SKM-1 (cell line): ENCODE data around the gene NAA16.

ENCODE experiments used
- DNase-seq: peaks from one replicate; lab custom pipeline; 2025; ENCODE audit not compliant: unreplicated experiment; lab: John Stamatoyannopoulos, UW

NAA16 gene

DNA sequence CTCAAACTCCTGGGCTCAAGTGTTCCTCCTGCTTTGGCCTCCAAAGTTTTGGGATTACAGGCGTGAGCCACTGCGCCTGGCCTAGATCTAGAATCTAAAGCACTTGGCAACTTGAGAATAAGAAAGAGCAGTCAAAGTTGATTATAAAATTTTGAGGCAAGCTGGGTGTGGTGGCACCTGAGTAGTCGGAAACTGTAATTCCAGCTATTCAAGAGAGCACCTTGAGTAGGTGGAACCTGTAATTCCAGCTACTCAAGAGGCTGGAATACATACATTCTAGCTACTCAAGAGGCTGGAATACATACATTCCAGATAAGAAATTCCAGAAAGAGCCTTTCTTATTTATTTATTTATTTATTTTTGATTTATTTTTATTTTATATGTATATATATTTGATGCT, 8.3 kb upstream of the NAA16 start:
- DNase-seq, result no peak

GRCh38 chr13:41304551-41304950, 6.5 kb upstream of the NAA16 start:
- no peak for DNase-seq

DNA sequence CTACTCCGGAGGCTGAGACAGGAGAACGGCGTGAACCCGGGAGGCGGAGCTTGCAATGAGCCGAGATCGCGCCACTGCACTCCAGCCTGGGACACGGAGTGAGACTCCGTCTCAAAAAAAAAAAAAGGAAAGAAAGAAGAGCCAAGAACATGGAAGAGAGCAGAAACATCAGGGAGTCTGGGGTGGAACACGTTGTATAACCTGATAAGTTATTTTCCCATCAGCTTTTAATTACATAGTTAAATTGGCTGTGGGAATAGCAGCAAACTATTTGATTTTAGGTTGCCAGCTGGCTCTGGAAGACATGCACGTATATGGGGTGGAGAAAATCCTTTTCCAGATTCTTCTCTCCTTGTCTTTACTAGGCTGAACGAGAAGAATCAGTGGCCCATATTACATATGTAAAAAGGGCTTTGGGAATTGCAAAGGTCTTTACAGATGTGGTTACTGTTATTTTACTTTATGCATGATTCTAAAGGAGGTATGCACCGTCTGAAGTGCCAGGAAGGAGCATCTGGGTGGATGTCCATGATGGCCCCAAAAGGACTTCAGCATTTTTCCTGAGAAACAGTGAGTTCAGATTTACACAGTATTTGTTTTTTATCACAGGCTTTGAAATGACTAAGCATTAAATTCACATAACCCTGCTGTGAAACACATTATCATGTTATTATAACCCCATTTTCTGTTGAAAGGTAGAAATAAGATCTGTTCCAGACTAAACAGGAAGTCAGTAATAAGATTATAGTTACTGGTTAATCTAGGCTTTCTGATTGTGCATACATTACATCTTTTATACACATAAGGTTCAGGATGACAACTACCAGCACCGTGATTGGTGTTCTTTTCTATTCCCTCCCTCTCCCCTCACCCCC, 4.6 kb upstream of the NAA16 start:
- DNase-seq, result no peak

DNA sequence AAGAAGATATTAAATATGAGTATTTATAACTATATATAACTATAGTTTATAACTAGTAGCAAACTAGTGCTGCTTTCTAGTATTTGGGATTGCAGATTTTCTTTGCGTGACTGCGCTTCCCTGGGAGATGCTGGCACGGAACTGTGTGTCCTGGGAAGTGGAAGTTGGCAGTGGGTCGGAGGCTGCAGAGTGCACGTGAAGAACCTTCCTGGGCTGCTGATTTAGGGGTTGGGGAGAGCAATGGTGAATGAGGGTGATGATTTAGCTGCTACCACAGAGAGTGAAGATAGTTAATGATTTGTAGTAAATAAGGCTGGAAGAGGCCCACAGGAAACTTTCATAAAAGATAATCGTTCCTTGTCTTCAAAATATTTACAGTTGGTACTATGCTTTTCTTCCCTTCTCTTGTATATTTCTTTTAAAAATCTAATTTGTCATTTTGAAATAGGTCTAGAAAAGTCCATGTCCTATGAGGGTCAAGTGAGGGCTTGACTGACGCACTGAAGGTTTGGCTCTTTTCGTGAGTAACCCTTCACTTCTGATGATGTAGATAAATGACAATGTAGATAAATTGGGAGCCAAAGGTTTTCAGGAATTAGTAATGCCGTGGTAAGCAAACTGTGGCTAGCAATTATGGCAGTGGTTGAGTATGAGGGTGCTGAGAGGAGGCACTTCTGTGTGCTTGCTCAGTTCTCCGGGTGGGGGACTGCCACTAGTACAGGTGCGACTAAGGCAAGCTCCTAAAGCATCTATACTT, 3.0 kb upstream of the NAA16 start:
- no peak for DNase-seq

DNA sequence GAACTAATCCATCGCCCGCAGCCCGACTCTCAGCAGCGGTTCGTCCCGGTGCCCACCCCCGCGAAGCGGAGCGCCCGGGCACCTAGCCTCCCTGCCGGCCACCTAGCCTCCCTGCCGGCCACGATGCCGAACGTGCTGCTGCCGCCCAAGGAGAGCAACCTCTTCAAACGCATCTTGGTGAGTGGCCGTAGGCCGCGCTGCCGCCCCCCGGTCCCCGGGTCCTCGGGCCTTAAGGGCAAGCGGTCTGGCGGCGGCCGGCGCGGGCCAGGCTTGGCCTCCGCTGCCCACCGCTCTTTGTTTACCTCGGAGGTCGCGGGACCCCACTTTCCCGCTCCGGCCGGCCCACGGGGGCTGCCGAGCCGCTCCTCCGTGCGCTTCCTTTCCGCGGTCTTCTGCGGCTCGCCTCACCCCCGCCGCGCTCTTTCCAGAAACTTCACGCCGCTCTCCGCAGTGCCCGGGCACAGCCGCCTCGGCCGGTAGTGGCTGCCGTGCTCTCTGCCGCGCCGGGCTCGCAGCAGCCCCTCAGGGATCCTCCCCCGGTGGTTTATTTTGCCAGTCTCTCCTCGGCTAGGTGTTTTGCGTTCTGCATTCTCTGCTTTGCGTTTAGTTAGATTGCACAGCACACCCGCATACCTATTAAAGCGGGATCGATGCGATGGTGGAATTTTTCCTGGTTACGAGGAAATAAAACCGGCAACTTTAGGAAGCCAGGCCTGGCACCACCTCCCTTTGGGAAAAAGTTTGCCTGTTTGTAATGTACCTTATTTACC, 524 bp downstream of the NAA16 start:
- DNase-seq, result no peak

GRCh38 chr13:41312176-41312500, 1.1 kb downstream of the NAA16 start:
- DNase-seq, result no peak

GRCh38 chr13:41313117-41313516, 2.0 kb downstream of the NAA16 start:
- no peak for DNase-seq

DNA sequence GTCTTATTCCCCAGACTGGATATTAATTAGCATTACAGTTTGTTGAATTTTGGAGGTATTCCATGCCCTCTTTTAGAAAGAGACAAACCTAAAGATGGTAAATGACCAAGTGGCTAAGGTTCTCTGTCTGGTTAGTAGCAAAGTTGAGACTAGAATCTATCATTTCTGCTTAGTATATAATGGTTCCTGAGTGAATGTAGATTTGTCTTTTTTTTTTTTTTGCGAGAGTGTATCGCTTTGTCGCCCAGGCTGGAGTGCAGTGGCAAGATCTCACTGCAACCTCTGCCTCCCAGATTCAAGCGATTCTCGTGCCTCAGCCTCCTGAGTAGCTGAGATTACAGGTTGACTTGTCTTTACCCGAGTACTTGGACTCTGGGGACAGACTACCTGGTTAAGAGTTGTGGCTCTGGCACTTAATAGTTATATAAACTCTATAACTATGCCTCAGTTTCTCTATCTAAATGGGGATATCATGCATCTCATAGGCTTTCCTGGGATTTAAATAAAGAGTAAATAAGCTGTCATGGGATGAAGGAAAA, 2.7 kb downstream of the NAA16 start:
- DNase-seq, result no peak

GRCh38 chr13:41315443-41316047, 4.5 kb downstream of the NAA16 start:
- DNase-seq, result no peak

DNA sequence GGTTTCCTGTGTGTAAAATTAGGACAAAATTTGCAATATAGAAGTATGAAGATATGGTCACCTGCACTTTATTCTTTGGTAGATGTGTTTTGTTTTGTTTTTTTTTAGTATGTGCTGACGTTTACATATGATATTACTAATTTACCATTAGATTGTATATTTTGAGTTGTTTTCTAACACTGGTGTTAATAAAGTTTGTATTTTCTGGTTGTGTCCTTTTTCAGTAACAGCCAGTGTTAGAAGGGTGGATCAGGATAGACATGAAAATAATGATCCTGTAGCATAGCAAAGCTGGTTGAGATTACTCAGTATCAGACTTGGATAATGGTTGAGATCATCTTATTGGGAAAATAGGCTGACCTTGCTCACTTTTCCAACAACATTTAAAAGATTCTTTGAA, 6.2 kb downstream of the NAA16 start:
- DNase-seq, result no peak

- no peak for DNase-seq
Measured at GRCh38 chr13:41325752-41326151, 14.7 kb downstream of the NAA16 start.

DNA sequence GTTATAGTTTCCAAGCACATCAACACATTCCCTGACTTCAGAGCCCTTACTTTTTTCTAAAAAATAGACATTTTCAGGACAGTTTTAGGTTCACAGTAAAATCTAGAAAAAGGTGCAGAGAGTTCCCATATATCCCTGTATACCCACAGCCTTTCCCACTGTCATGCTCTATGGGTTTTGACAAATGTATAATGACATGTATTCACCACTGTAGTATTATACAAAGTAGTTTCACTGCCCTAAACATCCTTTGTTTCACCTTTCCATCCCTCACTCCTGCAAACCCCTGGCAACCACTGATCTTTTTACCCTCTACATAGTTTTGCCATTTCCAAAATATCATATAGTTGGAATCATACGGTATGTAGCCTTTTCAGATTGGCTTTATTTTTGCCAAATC, 15.6 kb downstream of the NAA16 start:
- no peak for DNase-seq

GRCh38 chr13:41327994-41328790, 17.1 kb downstream of the NAA16 start:
- DNase-seq, result no peak

DNA sequence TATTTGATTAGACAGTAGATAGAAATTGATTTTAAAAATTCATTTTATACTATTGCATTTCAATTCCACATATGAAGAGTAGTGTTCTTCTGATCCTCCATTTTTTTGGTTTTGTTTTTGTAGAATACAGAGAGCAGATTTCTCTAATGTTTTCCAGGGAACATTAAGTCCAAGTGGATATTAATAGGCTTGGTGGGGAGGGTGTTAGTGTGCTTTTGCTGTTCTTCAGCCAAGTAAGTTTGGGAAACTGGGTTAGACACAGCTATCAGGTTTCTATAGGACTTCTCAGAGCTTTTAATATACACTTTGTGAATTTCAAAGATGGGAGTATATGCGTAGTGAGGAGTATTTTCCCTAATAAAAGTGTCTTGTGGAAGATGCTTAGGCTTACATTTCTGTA, 21.8 kb downstream of the NAA16 start:
- DNase-seq, result no peak

- no peak for DNase-seq
Measured at GRCh38 chr13:41334810-41335209, 23.7 kb downstream of the NAA16 start.

GRCh38 chr13:41344358-41344757, 33.3 kb downstream of the NAA16 start:
- no peak for DNase-seq

DNA sequence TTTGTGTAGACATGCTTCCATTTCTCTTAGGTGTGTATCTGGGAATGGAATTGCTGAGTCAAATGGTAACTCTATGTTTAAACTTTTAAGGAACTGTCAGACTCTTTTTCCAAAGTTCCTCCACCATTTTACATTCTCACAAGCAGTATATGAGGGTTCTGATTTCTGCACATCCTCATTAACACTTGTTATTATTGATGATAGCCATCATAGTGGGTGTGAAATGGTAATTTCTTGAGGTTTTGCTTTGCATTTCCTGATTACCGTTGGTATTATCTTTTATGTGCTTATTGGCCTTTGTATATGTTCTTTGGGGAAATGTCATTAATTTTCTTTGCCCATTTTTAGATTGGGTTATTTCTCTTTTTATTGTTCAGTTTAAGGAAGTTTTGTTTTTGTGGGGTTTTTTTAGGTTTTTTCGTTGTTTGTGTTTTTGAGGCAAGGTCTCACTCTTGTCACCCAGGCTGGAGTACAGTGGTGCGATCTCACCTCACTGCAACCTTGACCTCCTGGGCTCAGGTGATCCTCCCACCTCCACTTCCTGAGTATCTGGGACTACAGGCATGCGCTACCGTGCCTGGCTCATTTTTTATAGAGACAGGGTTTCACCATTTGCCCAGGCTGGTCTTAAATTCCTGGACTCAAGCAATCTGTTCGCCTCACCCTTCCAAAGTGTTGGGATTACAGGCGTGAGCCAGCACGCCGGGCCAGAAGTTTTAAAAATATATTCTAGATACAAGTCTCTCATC, 34.3 kb downstream of the NAA16 start:
- no peak for DNase-seq

DNA sequence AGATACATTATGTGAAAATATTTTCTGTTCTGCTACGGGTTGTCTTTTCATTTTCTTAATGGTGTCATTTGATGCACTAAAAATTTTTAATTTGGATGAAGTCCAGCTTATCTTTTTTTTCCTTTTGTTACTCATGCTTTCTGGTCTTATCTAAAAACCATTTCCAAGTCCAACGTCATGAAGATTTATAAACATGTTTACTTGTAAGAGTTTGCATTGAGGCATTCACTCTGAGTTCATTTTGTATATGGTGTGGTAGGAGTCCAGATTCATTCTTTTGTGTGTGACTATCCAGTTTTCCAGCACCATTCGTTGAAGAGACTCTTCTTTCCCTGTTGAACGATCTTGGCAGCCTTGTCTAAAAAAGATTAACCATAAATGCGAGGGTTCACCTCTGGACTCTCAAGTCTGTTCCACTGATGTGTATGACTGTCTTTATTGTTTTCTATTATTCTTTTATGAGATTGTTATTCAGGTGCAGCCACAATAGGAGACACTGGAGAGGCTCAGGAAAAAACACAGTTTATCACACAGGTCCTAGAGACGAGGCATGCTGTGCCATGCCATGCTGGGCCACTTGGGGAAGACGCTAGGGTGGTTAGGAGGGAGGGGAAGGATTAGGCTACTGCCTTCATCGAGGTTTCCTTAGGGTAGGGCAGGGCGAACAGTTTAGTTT, 35.0 kb downstream of the NAA16 start:
- DNase-seq, result no peak
